Putamen (tissue), 1 donor: Measurements from ENCODE around the gene ST3GAL3.
"Not testable (repeated sequence)": the region's sequence is repeated elsewhere in the genome, so short reads cannot be mapped to it uniquely, and the experiment has no call there.

ENCODE experiments used
- DNase-seq: peaks from one replicate; pipeline ENCODE4 v3.0.0-alpha.2; 2016; ENCODE audit warnings: low spot score

The ST3GAL3 gene

GRCh38 chr1:43704838-43705237 lies 2.5 kb upstream of the ST3GAL3 start:
- DNase-seq: no peak

DNA sequence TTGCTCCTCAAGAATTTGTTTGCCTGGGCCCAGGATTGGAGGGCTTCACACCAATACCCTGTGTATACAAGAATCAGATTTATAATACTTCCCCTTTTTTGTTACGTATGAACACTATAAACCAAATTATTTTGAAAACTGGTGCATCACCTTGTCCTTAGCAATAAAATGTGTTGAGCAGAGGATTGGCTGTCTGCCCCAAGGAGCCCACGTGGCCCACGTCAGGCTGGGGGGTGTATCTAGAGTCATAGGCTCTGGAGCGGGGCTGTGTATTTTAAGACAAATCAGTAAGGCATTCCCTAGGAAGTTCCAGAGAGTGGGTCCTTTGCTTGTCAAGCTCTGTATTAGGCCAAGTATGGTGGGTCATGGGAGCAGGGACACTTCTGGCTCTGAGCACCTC lies 2.0 kb upstream of the ST3GAL3 start:
- no peak for DNase-seq

GRCh38 chr1:43705982-43706597 lies 1.2 kb upstream of the ST3GAL3 start:
- no peak for DNase-seq

GRCh38 chr1:43706598-43707189 lies 642 bp upstream of the ST3GAL3 start:
- no peak for DNase-seq

DNA sequence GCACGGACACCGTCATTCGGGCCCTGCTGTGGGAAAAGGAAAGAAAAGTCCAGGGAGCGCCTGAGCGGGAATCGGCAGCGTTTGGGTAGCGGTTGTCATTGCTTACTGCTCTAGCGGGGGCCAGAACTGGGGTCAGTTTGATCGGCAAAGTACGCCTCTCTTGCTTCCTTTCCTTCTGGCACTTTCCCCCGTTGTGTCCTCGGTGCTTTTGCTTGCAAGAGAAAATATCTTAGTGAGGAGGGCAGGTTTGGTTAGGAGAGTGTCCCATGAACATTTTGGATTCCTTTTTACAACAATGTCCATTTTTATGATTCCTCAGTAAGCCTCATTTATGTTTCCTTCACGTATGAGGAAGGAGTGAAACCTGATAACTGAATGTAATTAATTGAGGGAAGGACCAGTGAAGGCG lies 670 bp downstream of the ST3GAL3 start:
- DNase-seq: no peak

DNA sequence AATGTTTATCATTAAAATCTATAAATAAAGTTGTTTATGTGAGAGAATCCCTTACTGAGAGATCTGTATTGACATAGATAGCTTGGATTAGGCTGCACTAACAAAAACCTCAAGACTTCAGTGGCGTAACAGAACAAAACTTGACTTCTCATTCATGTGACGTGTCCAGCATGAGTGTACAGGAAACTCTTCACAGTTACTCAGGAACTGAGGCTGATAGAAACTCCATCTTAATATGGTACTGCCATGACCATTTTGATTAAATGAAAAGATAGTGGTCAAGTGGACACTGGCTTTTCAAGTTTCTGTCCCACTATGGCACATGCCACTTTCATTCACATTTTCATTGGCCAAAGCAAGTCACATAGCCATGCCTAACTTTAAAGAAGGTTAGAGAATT lies 3.7 kb downstream of the ST3GAL3 start:
- no peak for DNase-seq

DNA sequence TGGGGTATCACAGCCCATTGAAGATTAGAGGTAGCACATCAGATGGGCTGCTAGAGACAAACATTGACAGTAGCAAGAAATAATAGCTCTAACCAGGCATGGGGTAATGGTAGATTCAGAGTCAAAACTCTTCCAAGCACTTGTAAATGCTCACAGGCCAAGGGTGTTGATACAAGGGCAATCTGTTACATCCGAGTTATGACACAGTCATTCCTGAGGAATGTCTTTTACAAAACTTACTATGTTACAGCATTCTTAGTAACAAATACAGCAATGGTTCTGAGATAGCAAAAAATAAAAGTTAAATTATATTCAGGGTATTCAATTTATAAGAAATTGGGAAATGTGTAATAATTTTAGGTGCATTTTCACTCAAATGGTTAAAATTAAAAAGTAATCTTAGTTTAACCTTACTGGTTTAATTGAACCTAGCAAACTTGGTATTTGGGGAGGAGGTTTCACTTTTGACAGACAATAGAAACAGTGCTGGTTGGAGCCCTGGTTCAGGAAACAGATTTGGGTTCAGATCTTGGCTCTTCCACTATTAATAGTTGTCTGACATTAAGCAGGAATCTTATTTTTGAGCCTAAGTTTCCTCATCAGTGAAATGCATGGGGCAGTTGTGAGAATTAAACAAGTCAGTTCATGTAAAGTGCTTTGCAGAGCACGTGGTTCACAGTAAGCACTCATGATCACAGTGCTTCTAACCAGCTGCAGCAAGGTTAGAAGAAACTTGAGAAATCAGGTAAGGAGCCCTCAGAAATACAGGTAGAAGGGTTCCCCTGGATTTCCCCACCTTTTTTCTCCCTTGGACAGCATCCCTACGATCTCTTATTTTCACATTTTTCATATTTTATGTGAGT lies 4.4 kb downstream of the ST3GAL3 start:
- no peak for DNase-seq

- no peak for DNase-seq
These were observed 9.4 kb downstream of the ST3GAL3 start for GRCh38 chr1:43716559-43717281.

DNA sequence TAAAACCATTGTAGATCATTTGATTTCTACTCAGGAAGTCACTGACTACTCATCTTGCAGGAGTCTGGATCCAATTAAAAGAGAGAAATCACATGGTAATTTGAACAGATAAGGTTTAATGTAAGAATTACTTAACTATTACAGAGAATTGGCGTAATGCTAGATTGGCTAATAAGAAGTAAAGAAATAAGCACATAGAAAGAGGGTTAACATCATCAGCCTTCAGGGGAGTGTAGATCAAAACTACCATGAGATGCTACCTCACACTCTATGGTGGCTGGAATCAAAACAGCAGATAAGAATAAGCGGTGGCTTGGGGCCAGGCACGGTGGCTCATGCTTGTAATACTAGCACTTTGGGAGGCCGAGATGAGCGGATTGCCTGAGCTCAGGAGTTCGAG lies 11.7 kb downstream of the ST3GAL3 start:
- no peak for DNase-seq

- DNase-seq: not testable (repeated sequence)
These were observed 12.5 kb downstream of the ST3GAL3 start for GRCh38 chr1:43719670-43720419.

DNA sequence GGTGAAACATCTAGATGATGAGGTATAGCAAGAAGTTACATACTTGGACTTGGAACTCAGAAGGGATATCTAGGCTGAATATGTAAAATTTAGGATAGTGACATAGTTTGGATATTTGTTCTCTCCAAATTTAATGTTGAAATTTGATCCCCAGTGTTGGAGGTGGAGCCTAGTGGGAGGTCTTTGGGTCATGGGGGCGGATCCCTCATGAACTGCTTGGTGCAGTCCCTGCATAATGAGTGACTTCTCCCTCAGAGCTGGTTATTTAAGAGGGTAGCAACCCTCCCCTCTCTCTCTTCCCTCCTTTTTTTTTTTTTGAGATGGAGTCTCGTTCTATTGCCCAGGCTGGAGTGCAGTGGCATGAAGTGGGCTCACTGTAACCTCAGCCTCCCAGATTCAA lies 15.5 kb downstream of the ST3GAL3 start:
- no peak for DNase-seq

DNA sequence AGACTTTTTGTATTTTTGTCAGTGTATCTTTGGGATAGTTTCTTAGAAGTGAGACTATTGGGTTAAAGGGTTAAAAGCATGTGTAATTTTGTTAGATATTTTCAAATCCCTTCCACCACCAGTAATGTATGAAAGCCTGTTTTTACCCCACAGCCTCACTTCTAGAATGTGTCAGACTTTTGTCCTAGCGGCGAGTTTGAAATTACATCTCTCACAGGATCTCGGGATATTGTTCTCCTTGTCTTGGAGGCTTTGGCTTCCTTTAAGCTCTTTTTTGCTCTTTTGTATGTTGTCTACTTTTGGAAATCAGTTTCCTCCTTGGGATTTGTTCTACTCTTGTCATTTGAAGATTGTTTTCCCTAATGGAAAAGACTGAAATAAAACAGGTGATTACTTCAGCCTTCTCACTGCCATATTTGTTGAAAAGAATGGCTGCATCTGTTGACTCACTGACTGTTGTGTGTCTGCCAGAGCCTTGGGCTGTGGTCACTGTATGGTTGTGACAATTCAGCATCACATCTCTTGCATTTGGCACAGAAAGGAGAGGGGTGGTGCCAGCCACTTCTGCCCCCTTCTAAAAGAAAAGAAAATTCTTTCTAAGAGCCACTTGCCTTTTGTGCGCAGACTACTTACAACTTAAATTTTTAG lies 22.6 kb downstream of the ST3GAL3 start:
- DNase-seq: no peak

GRCh38 chr1:43731867-43732531 lies 24.7 kb downstream of the ST3GAL3 start:
- no peak for DNase-seq

- no peak for DNase-seq
These were observed 29.5 kb downstream of the ST3GAL3 start for GRCh38 chr1:43736819-43737218.

DNA sequence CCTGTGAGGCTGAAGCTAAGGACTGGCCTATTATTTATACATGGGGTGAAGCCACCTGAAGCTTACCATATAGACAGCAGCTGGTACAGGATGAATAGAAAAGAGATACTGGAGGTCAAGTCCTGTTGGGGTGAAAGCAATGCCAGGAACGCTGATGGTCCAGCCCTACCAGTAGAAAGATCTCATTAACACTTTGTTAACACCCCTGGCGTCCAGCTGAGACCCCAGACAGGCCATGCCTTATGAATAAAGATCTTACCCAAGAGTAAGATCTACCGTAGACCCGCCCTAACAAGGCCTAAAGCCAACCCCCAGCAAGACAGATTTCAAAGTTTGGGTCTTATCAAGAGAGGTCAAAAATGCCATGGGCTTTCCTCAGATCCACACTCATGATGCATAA lies 34.7 kb downstream of the ST3GAL3 start:
- DNase-seq: no peak

- no peak for DNase-seq
These were observed 35.9 kb downstream of the ST3GAL3 start for GRCh38 chr1:43743206-43743605.

- no peak for DNase-seq
These were observed 40.4 kb downstream of the ST3GAL3 start for GRCh38 chr1:43747736-43748135.

GRCh38 chr1:43750083-43750482 lies 42.7 kb downstream of the ST3GAL3 start:
- DNase-seq: no peak

GRCh38 chr1:43753422-43753821 lies 46.1 kb downstream of the ST3GAL3 start:
- no peak for DNase-seq

- no peak for DNase-seq
These were observed 47.6 kb downstream of the ST3GAL3 start for GRCh38 chr1:43754892-43755291.
